ENCODE measurements around the gene AGER.

GRCh38 chr6:32213649-32214048, 29.6 kb upstream of the AGER start:
- TF ChIP-seq, protein P1, sequence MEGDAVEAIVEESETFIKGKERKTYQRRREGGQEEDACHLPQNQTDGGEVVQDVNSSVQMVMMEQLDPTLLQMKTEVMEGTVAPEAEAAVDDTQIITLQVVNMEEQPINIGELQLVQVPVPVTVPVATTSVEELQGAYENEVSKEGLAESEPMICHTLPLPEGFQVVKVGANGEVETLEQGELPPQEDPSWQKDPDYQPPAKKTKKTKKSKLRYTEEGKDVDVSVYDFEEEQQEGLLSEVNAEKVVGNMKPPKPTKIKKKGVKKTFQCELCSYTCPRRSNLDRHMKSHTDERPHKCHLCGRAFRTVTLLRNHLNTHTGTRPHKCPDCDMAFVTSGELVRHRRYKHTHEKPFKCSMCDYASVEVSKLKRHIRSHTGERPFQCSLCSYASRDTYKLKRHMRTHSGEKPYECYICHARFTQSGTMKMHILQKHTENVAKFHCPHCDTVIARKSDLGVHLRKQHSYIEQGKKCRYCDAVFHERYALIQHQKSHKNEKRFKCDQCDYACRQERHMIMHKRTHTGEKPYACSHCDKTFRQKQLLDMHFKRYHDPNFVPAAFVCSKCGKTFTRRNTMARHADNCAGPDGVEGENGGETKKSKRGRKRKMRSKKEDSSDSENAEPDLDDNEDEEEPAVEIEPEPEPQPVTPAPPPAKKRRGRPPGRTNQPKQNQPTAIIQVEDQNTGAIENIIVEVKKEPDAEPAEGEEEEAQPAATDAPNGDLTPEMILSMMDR (IDR thresholded peaks at IDR 0.05): no peak
- no peak for TF ChIP-seq POLR2A (IDR thresholded peaks at IDR 0.05)
